WTC11 (cell line): ENCODE results near the gene RASAL2.

Experiments used
- FOXK1 ChIP-seq: sonication (generic); formaldehyde crosslinking; IDR thresholded peaks from 2 replicates; pipeline ENCODE4 v1.8.0; 2022; ENCODE audit warnings: mild to moderate bottlenecking, moderate library complexity, missing genetic modification reagents
- FOXP4 ChIP-seq: sonication (generic); formaldehyde crosslinking; IDR thresholded peaks from 2 replicates; pipeline ENCODE4 v1.8.0; 2022; ENCODE audit warnings: mild to moderate bottlenecking, missing genetic modification reagents
- JUN ChIP-seq: sonication (generic); formaldehyde crosslinking; IDR thresholded peaks from 2 replicates; pipeline ENCODE4 v1.8.0; 2023; ENCODE audit warnings: mild to moderate bottlenecking, missing genetic modification reagents
- NFE2L1 ChIP-seq: sonication (generic); formaldehyde crosslinking; IDR thresholded peaks from 2 replicates; pipeline ENCODE4 v1.8.1; 2023; ENCODE audit warnings: missing genetic modification reagents
- PRRX2 ChIP-seq: fragments of 250-450 bp; sonication (Bioruptor Pico); IDR thresholded peaks from 2 replicates; pipeline ENCODE4 v1.8.0; 2021; ENCODE audit warnings: mild to moderate bottlenecking
- ZNF263 ChIP-seq: sonication (generic); formaldehyde crosslinking; IDR thresholded peaks from 2 replicates; pipeline ENCODE4 v1.8.1; 2022; ENCODE audit warnings: low read depth, mild to moderate bottlenecking, moderate library complexity, missing genetic modification reagents
- ZNF423 ChIP-seq: fragments of 250-450 bp; sonication (Bioruptor Pico); IDR thresholded peaks from 2 replicates; pipeline ENCODE4 v2.1.2; 2022; ENCODE audit warnings: mild to moderate bottlenecking, moderate library complexity
- ZSCAN18 ChIP-seq: fragments of 250-450 bp; sonication (Bioruptor Pico); IDR thresholded peaks from 2 replicates; pipeline ENCODE4 v2.1.2; 2022; ENCODE audit warnings: mild to moderate bottlenecking, moderate library complexity
- TF ChIP-seq, protein P1 (sequence below): fragments of 200-600 bp; IDR thresholded peaks from 2 replicates; pipeline ENCODE4 v1.8.0; 2022; ENCODE audit warnings: antibody characterized with exemption
- TF ChIP-seq, protein P2 (sequence below): sonication (generic); formaldehyde crosslinking; IDR thresholded peaks from 2 replicates; pipeline ENCODE4 v1.8.0; 2022; ENCODE audit warnings: mild to moderate bottlenecking, missing genetic modification reagents
- TF ChIP-seq, protein P3 (sequence below): sonication (generic); formaldehyde crosslinking; IDR thresholded peaks from 2 replicates; pipeline ENCODE4 v1.8.0; 2023; ENCODE audit warnings: missing genetic modification reagents
- TF ChIP-seq, protein P4 (sequence below): sonication (generic); formaldehyde crosslinking; IDR thresholded peaks from 2 replicates; pipeline ENCODE4 v1.8.1; 2023; ENCODE audit warnings: mild to moderate bottlenecking, missing genetic modification reagents, moderate library complexity

GRCh38 chr1:178169649-178170048, 75.7 kb downstream of the RASAL2 start:
- no peak for TF ChIP-seq JUN (CRISPR knock-in tag)
- no peak for TF ChIP-seq ZNF263
- TF ChIP-seq, protein P1, sequence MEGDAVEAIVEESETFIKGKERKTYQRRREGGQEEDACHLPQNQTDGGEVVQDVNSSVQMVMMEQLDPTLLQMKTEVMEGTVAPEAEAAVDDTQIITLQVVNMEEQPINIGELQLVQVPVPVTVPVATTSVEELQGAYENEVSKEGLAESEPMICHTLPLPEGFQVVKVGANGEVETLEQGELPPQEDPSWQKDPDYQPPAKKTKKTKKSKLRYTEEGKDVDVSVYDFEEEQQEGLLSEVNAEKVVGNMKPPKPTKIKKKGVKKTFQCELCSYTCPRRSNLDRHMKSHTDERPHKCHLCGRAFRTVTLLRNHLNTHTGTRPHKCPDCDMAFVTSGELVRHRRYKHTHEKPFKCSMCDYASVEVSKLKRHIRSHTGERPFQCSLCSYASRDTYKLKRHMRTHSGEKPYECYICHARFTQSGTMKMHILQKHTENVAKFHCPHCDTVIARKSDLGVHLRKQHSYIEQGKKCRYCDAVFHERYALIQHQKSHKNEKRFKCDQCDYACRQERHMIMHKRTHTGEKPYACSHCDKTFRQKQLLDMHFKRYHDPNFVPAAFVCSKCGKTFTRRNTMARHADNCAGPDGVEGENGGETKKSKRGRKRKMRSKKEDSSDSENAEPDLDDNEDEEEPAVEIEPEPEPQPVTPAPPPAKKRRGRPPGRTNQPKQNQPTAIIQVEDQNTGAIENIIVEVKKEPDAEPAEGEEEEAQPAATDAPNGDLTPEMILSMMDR: no peak
- TF ChIP-seq PRRX2 (CRISPR knock-in tag): no peak
- TF ChIP-seq NFE2L1: no peak
- TF ChIP-seq FOXP4 (CRISPR knock-in tag): no peak
- TF ChIP-seq ZNF423 (CRISPR knock-in tag): no peak
- TF ChIP-seq, protein P2, sequence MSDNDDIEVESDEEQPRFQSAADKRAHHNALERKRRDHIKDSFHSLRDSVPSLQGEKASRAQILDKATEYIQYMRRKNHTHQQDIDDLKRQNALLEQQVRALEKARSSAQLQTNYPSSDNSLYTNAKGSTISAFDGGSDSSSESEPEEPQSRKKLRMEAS (CRISPR knock-in tag): no peak
- no peak for TF ChIP-seq ZSCAN18 (CRISPR knock-in tag)
- TF ChIP-seq, protein P3, sequence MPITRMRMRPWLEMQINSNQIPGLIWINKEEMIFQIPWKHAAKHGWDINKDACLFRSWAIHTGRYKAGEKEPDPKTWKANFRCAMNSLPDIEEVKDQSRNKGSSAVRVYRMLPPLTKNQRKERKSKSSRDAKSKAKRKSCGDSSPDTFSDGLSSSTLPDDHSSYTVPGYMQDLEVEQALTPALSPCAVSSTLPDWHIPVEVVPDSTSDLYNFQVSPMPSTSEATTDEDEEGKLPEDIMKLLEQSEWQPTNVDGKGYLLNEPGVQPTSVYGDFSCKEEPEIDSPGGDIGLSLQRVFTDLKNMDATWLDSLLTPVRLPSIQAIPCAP: no peak
- TF ChIP-seq, protein P4, sequence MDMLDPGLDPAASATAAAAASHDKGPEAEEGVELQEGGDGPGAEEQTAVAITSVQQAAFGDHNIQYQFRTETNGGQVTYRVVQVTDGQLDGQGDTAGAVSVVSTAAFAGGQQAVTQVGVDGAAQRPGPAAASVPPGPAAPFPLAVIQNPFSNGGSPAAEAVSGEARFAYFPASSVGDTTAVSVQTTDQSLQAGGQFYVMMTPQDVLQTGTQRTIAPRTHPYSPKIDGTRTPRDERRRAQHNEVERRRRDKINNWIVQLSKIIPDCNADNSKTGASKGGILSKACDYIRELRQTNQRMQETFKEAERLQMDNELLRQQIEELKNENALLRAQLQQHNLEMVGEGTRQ: no peak
- TF ChIP-seq FOXK1 (CRISPR knock-in tag): no peak
